ENCODE results near the gene PTPRZ1. TPM values are rescaled to one million over a fixed set of nuclear protein-coding genes. Genes with fewer than 3 reads are reported as not detected.
A peak's percentile ranks its signal among the peaks of the same experiment; 100 is the strongest.

The PTPRZ1 gene
- polyA plus RNA-seq, 3 donors = not detected

DNA sequence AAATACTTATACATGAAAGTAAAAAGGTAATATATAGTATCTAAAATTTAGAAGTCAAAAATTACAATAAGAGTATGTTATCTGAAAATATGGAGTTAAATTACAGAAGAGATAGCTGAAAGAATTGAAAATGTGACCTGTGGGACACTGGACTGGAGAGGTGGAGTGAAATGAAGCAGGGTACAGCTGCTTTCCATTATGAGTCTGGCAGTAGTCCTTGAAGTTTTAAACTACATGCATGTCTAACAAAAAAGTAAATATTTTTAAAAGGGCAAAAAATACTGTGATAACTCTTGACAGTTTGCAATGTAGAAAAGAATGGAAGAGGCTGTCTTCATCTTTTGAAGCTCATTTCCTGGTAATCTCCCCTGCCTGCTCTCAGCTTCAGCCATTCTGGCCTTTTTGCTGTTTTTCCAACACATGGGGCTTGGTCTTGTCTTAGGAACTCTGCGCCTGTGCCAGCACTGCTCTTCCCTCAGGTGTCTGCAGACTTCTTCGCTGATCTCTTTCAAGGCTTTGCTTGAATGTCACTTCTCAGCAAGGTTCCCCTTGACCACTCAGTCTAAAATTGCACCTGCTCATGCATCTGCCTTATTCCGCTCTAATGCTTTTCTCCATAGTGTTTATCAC lies 36.9 kb downstream of the PTPRZ1 start:
- H3K4me1 ChIP-seq (ENCODE audit: control insufficient read depth in 1 of 2, insufficient read depth in 2 of 2, low read length in 2 of 2) = no peaks in the 10 kb centered on the region
- no peaks in the 10 kb centered on the region for H4K20me1 ChIP-seq (ENCODE audit: insufficient read depth, low read length)
- no peak overlapping the region for H3K4me3 Mint-ChIP-seq
- H3K9ac ChIP-seq (ENCODE audit: insufficient read depth, low read length, poor library complexity, severe bottlenecking) = no peak overlapping the region
- no peak overlapping the region for H3K4me2 ChIP-seq (replicated peaks; ENCODE audit: extremely low read depth, low read length, poor library complexity, severe bottlenecking)
- TF ChIP-seq, protein P1, sequence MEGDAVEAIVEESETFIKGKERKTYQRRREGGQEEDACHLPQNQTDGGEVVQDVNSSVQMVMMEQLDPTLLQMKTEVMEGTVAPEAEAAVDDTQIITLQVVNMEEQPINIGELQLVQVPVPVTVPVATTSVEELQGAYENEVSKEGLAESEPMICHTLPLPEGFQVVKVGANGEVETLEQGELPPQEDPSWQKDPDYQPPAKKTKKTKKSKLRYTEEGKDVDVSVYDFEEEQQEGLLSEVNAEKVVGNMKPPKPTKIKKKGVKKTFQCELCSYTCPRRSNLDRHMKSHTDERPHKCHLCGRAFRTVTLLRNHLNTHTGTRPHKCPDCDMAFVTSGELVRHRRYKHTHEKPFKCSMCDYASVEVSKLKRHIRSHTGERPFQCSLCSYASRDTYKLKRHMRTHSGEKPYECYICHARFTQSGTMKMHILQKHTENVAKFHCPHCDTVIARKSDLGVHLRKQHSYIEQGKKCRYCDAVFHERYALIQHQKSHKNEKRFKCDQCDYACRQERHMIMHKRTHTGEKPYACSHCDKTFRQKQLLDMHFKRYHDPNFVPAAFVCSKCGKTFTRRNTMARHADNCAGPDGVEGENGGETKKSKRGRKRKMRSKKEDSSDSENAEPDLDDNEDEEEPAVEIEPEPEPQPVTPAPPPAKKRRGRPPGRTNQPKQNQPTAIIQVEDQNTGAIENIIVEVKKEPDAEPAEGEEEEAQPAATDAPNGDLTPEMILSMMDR (IDR thresholded peaks at IDR 0.05) = no peak
- no peaks in the 10 kb centered on the region for H3K4me1 Mint-ChIP-seq
- no peak overlapping the region for H2AFZ ChIP-seq (ENCODE audit: insufficient read depth, low read depth, low read length, poor library complexity, severe bottlenecking)
- peaks cover 0 to 1% (median 0%) of the 10 kb centered on the region in 7 donors for H3K9me3 Mint-ChIP-seq
- WGBS (ENCODE audit: insufficient coverage) = 89% methylated on average over 2 of the region's 3 CpGs
- intact Hi-C loops (cut with micrococcal nuclease) = no loop called here
- H3K27me3 Mint-ChIP-seq (ENCODE audit: low read depth in 3 of 3) = peaks cover 0 to 3% (median 0%) of the 10 kb centered on the region in 3 donors
- no peaks in the 10 kb centered on the region for H3K27me3 ChIP-seq (ENCODE audit: control insufficient read depth in 2 of 2, insufficient read depth in 2 of 2, low read length in 2 of 2)
- H3K36me3 Mint-ChIP-seq = no peaks in the 10 kb centered on the region
- no peak overlapping the region for H3K27ac Mint-ChIP-seq
- no peak overlapping the region for H3K4me3 ChIP-seq (replicated peaks in 1 of 3; ENCODE audit: low read depth in 2 of 3, low read length in 3 of 3)
- no peaks in the 10 kb centered on the region for H3K36me3 ChIP-seq (replicated peaks in 1 of 2; ENCODE audit: control insufficient read depth in 1 of 2, insufficient read depth in 2 of 2, low read length in 2 of 2)
- no peaks in the 10 kb centered on the region for H3K9me3 ChIP-seq (replicated peaks in 1 of 2; ENCODE audit: control insufficient read depth in 1 of 2, insufficient read depth in 1 of 2, low read length in 2 of 2)
- no peak overlapping the region for H3K27ac ChIP-seq (ENCODE audit: low read depth in 1 of 2, low read length in 2 of 2)
- no peak for DNase-seq
- H3K79me2 ChIP-seq (ENCODE audit: insufficient read depth, low read length) = no peaks in the 10 kb centered on the region

- TF ChIP-seq, protein P1 (IDR thresholded peaks at IDR 0.05) = no peak
- H3K4me1 Mint-ChIP-seq = no peaks in the 10 kb centered on the region
- Histone ChIP-seq H4K20me1 (ENCODE audit: insufficient read depth, low read length) (no peaks in the 10 kb centered on the region), H3K4me1 (ENCODE audit: control insufficient read depth in 1 of 2, insufficient read depth in 2 of 2, low read length in 2 of 2) (no peaks in the 10 kb centered on the region), H3K27me3 (ENCODE audit: control insufficient read depth in 2 of 2, insufficient read depth in 2 of 2, low read length in 2 of 2) (no peaks in the 10 kb centered on the region), H3K27ac (ENCODE audit: low read depth in 1 of 2, low read length in 2 of 2) (no peak overlapping the region), H3K9ac (ENCODE audit: insufficient read depth, low read length, poor library complexity, severe bottlenecking) (no peak overlapping the region), H3K9me3 (replicated peaks in 1 of 2; ENCODE audit: control insufficient read depth in 1 of 2, insufficient read depth in 1 of 2, low read length in 2 of 2) (no peaks in the 10 kb centered on the region), H3K79me2 (ENCODE audit: insufficient read depth, low read length) (no peaks in the 10 kb centered on the region), H2AFZ (ENCODE audit: insufficient read depth, low read depth, low read length, poor library complexity, severe bottlenecking) (no peak overlapping the region), H3K4me3 (replicated peaks in 1 of 3; ENCODE audit: low read depth in 2 of 3, low read length in 3 of 3) (no peak overlapping the region), H3K4me2 (replicated peaks; ENCODE audit: extremely low read depth, low read length, poor library complexity, severe bottlenecking) (no peak overlapping the region), H3K36me3 (replicated peaks in 1 of 2; ENCODE audit: control insufficient read depth in 1 of 2, insufficient read depth in 2 of 2, low read length in 2 of 2) (no peaks in the 10 kb centered on the region)
- H3K27ac Mint-ChIP-seq = peak overlapping the region in 1 of 7 donors; percentile 46
- no peak overlapping the region for H3K4me3 Mint-ChIP-seq
- peaks cover 0 to 1% (median 0%) of the 10 kb centered on the region in 7 donors for H3K9me3 Mint-ChIP-seq
- H3K36me3 Mint-ChIP-seq = no peaks in the 10 kb centered on the region
- WGBS (ENCODE audit: insufficient coverage) = 100% methylated on average over 1 of the region's 8 CpGs
- peaks cover 0 to 3% (median 0%) of the 10 kb centered on the region in 3 donors for H3K27me3 Mint-ChIP-seq (ENCODE audit: low read depth in 3 of 3)
- intact Hi-C loops (cut with micrococcal nuclease) = no loop called here
- DNase-seq = no peak
Measured at GRCh38 chr7:121913947-121914675, 41.1 kb downstream of the PTPRZ1 start.

Measured in CD14-positive monocyte (primary cell).